ENCODE data around the gene ADPRM.

DNA sequence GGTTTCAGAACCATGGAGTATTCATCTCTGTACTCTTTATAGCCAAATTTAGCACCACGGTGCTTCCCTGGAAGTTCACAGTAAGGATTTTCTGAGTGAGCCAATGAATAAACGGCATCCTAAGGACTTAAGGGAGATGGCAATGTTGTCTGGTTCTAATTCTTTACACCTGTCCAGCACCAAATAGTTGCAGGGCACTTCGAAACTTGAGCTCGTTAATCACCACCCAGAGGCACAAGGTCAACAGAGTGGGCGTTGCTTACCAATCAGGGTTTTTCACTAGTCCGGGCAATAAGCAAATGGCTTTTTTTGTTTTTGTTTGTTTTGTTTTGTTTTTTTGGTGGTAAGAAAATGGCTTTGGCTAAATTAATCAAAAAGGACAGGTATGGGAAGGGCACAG lies 60.7 kb downstream of the ADPRM start:
- TF ChIP-seq, protein P1, sequence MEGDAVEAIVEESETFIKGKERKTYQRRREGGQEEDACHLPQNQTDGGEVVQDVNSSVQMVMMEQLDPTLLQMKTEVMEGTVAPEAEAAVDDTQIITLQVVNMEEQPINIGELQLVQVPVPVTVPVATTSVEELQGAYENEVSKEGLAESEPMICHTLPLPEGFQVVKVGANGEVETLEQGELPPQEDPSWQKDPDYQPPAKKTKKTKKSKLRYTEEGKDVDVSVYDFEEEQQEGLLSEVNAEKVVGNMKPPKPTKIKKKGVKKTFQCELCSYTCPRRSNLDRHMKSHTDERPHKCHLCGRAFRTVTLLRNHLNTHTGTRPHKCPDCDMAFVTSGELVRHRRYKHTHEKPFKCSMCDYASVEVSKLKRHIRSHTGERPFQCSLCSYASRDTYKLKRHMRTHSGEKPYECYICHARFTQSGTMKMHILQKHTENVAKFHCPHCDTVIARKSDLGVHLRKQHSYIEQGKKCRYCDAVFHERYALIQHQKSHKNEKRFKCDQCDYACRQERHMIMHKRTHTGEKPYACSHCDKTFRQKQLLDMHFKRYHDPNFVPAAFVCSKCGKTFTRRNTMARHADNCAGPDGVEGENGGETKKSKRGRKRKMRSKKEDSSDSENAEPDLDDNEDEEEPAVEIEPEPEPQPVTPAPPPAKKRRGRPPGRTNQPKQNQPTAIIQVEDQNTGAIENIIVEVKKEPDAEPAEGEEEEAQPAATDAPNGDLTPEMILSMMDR (IDR thresholded peaks at IDR 0.05): no peak
- TF ChIP-seq POLR2A (IDR thresholded peaks at IDR 0.05): no peak
- no peak for TF ChIP-seq EP300 (IDR thresholded peaks at IDR 0.05)
